CD14-positive monocyte (primary cell): ENCODE measurements around the gene ACTL6A. TPM values are rescaled to one million over a fixed set of nuclear protein-coding genes. Genes with fewer than 3 reads are reported as not detected.

Source experiments
- DNase-seq, 3 donors: peaks; one replicate each; pipeline ENCODE4 v3.0.0-alpha.2; 2011 to 2022
- H2AFZ ChIP-seq: 2 replicates; pipeline ENCODE4 v1.6.0; 2012; ENCODE audit warnings: mild to moderate bottlenecking, low read depth, low read length, inconsistent platforms; ENCODE audit not compliant: insufficient read depth, poor library complexity, severe bottlenecking
- H3K27ac ChIP-seq, 2 donors: 1 replicate in 1 of 2; 2 replicates in 1 of 2; pipeline ENCODE4 v1.5.1; 2012 to 2013; ENCODE audit warnings: low read length in 2 of 2, control low read depth in 1 of 2, inconsistent platforms in 1 of 2, low read depth in 1 of 2, mild to moderate bottlenecking in 1 of 2
- H3K27me3 ChIP-seq, 2 donors: one replicate each; pipeline versions ENCODE4 v1.6.0 to v1.6.1; 2011 to 2013; ENCODE audit warnings: low read length in 2 of 2; ENCODE audit not compliant: control insufficient read depth in 2 of 2, insufficient read depth in 2 of 2
- H3K36me3 ChIP-seq, 2 donors: replicated peaks in 1 of 2; 1 replicate in 1 of 2; 2 replicates in 1 of 2; pipeline versions ENCODE4 v1.5.1 to v1.6.1; 2012 to 2013; ENCODE audit warnings: low read length in 2 of 2, control low read depth in 1 of 2, inconsistent platforms in 1 of 2, mild to moderate bottlenecking in 1 of 2; ENCODE audit not compliant: insufficient read depth in 2 of 2, control insufficient read depth in 1 of 2
- H3K4me1 ChIP-seq, 2 donors: 1 replicate in 1 of 2; 2 replicates in 1 of 2; pipeline versions ENCODE4 v1.5.1 to v1.6.1; 2012 to 2013; ENCODE audit warnings: low read length in 2 of 2, control low read depth in 1 of 2, inconsistent platforms in 1 of 2, mild to moderate bottlenecking in 1 of 2, moderate library complexity in 1 of 2; ENCODE audit not compliant: insufficient read depth in 2 of 2, control insufficient read depth in 1 of 2
- H3K4me2 ChIP-seq: replicated peaks from 2 replicates; pipeline ENCODE3; 2012; ENCODE audit warnings: low read length, moderate library complexity, mild to moderate bottlenecking; ENCODE audit not compliant: poor library complexity, severe bottlenecking; ENCODE audit errors: extremely low read depth
- H3K4me3 ChIP-seq, 3 experiments: fragments of 200-600 bp in 1 of 3; sonication (generic) in 1 of 3; replicated peaks in 1 of 3; 1 replicate in 2 of 3; 2 replicates in 1 of 3; pipeline ENCODE4 v1.5.1; 2011 to 2013; ENCODE audit warnings: low read length in 3 of 3, mild to moderate bottlenecking in 3 of 3, control low read depth in 2 of 3, low read depth in 2 of 3, inconsistent platforms in 1 of 3, moderate library complexity in 1 of 3
- H3K79me2 ChIP-seq: 2 replicates; pipeline ENCODE4 v1.6.0; 2012; ENCODE audit warnings: mild to moderate bottlenecking, control low read depth, inconsistent platforms, low read length, moderate library complexity; ENCODE audit not compliant: insufficient read depth
- H3K9ac ChIP-seq: 2 replicates; pipeline ENCODE4 v1.6.0; 2017; ENCODE audit warnings: low read length, mild to moderate bottlenecking; ENCODE audit not compliant: insufficient read depth, poor library complexity, severe bottlenecking
- H3K9me3 ChIP-seq, 2 donors: replicated peaks in 1 of 2; 1 replicate in 1 of 2; 2 replicates in 1 of 2; pipeline versions ENCODE4 v1.5.1 to v1.6.1; 2012 to 2013; ENCODE audit warnings: low read length in 2 of 2, control low read depth in 1 of 2; ENCODE audit not compliant: control insufficient read depth in 1 of 2, insufficient read depth in 1 of 2
- H4K20me1 ChIP-seq: 2 replicates; pipeline ENCODE4 v1.6.0; 2012; ENCODE audit warnings: mild to moderate bottlenecking, low read length, control low read depth, moderate library complexity; ENCODE audit not compliant: insufficient read depth
- H3K27ac Mint-ChIP-seq, 7 donors: one replicate each; pipeline ENCODE4 v1.8.0; 2020; ENCODE audit warnings: mild to moderate bottlenecking in 7 of 7, mixed read lengths in 7 of 7, moderate library complexity in 6 of 7, inconsistent platforms in 2 of 7
- H3K27me3 Mint-ChIP-seq, 3 donors: one replicate each; pipeline ENCODE4 v1.8.0; 2021 to 2022; ENCODE audit warnings: low read depth in 3 of 3, mild to moderate bottlenecking in 3 of 3, mixed read lengths in 3 of 3, moderate library complexity in 3 of 3, inconsistent platforms in 1 of 3
- H3K36me3 Mint-ChIP-seq, 2 donors: one replicate each; pipeline ENCODE4 v1.8.0; 2020; ENCODE audit warnings: mixed read lengths in 2 of 2, inconsistent platforms in 1 of 2, mild to moderate bottlenecking in 1 of 2
- H3K4me1 Mint-ChIP-seq: one replicate; pipeline ENCODE4 v1.8.0; 2020; ENCODE audit warnings: mild to moderate bottlenecking, mixed read lengths
- H3K4me3 Mint-ChIP-seq, 2 donors: one replicate each; pipeline ENCODE4 v1.8.0; 2020; ENCODE audit warnings: mild to moderate bottlenecking in 2 of 2, mixed read lengths in 2 of 2, moderate library complexity in 1 of 2
- H3K9me3 Mint-ChIP-seq, 7 donors: one replicate each; pipeline ENCODE4 v1.8.0; 2020 to 2022; ENCODE audit warnings: mixed read lengths in 7 of 7, mild to moderate bottlenecking in 6 of 7, moderate library complexity in 6 of 7, inconsistent platforms in 2 of 7
- CTCF ChIP-seq: fragments of 200-600 bp; IDR thresholded peaks from one replicate; pipeline ENCODE4 v1.8.0; 2022; ENCODE audit warnings: antibody characterized with exemption, mild to moderate bottlenecking
- WGBS: methylation state at CpG from one replicate; pipeline ENCODE4 v1.1.5; 2013; ENCODE audit warnings: missing lambda C conversion rate; ENCODE audit not compliant: insufficient coverage; 5-methylcytosine and 5-hydroxymethylcytosine counted together
- intact Hi-C, 2 donors: fragments of 100-400 bp; cut with micrococcal nuclease; formaldehyde crosslinking; loops; one replicate each; pipeline versions ENCODE4 v1.15.0 to v1.15.1; 2023
- polyA plus RNA-seq, 3 donors: library from polyadenylated mRNA; depleted of rRNA in 1 of 3; unstranded in 2 of 3; stranded (reverse) in 1 of 3; fragments of 300-500 nt in 2 of 3; fragments of >200 nt in 1 of 3; fragmentation: Illumina TruSeq in 2 of 3; gene quantifications; 1 replicate in 2 of 3; 2 replicates in 1 of 3; pipeline ENCODE4 v1.2.3, GENCODE V29; 2012 to 2021

Gene ACTL6A
- polyA plus RNA-seq, 3 donors: 28.2 to 37.2 (median 35.9) TPM

DNA sequence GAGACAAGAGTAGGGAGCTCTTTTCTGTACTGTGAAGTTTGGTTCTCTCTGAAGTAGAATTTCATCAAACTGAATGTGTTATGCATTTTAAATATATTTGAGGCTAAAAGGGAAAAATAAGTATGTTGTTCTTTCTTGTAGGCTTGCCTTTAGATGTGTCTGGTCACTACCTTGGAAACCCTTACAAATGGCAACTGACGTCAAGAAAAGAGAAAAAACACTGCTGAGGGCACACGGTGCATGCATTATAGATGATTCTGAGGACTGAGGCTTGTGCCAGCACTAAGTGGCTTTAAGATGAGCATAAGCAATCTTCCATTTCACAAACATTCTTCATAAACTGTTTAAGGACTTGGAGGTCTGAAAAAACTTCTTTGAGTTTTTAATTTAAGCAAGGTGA lies 31.1 kb upstream of the ACTL6A start:
- no peak for DNase-seq
- Histone ChIP-seq H3K9me3 (no peaks in the 10 kb centered on the region), H4K20me1 (no peaks in the 10 kb centered on the region), H3K27me3 (no peaks in the 10 kb centered on the region), H3K9ac (no peak overlapping the region), H3K4me1 (peaks cover 0 to 3% of the 10 kb centered on the region in 2 donors), H3K27ac (no peak overlapping the region), H3K4me3 (no peak overlapping the region), H3K79me2 (no peaks in the 10 kb centered on the region), H2AFZ (no peak overlapping the region), H3K4me2 (no peak overlapping the region), H3K36me3 (no peaks in the 10 kb centered on the region)
- no peak for TF ChIP-seq CTCF
- Mint-ChIP-seq H3K4me1 (peaks cover 5% of the 10 kb centered on the region), H3K36me3 (no peaks in the 10 kb centered on the region), H3K9me3 (no peaks in the 10 kb centered on the region), H3K4me3 (no peak overlapping the region), H3K27me3 (no peaks in the 10 kb centered on the region), H3K27ac (no peak overlapping the region)
- WGBS: 80% methylated on average over 1 of the region's 2 CpGs
- intact Hi-C loops: no loop called here

- Histone ChIP-seq H3K27ac (no peak overlapping the region), H3K4me3 (no peak overlapping the region), H3K9ac (no peak overlapping the region), H3K4me2 (no peak overlapping the region), H3K9me3 (no peaks in the 10 kb centered on the region), H3K27me3 (no peaks in the 10 kb centered on the region), H4K20me1 (no peaks in the 10 kb centered on the region), H3K36me3 (no peaks in the 10 kb centered on the region), H2AFZ (no peak overlapping the region), H3K79me2 (no peaks in the 10 kb centered on the region), H3K4me1 (no peaks in the 10 kb centered on the region)
- WGBS: 100% methylated on average over 1 of the region's 4 CpGs
- H3K36me3 Mint-ChIP-seq: no peaks in the 10 kb centered on the region
- H3K27ac Mint-ChIP-seq: no peak overlapping the region
- TF ChIP-seq CTCF: no peak
- H3K4me1 Mint-ChIP-seq: no peaks in the 10 kb centered on the region
- no peak overlapping the region for H3K4me3 Mint-ChIP-seq
- intact Hi-C loops: no loop called here
- peaks cover 0 to 2% (median 0%) of the 10 kb centered on the region in 7 donors for H3K9me3 Mint-ChIP-seq
- H3K27me3 Mint-ChIP-seq: no peaks in the 10 kb centered on the region
- no peak for DNase-seq
These were observed 29.5 kb upstream of the ACTL6A start for GRCh38 chr3:179533274-179533673.
